Mesendoderm (in vitro differentiated cells): Measurements from ENCODE around the gene MAP9. TPM values are rescaled to one million over a fixed set of nuclear protein-coding genes. Genes with fewer than 3 reads are reported as not detected.

Experiments
- DNase-seq: peaks from one replicate; pipeline ENCODE4 v3.0.0; 2013
- H2AK5ac ChIP-seq: 2 replicates; pipeline ENCODE4 v1.6.1; 2013; ENCODE audit warnings: low read length, inconsistent platforms
- H2BK120ac ChIP-seq: 2 replicates; pipeline ENCODE4 v1.6.1; 2013; ENCODE audit warnings: low read depth, mild to moderate bottlenecking, low read length, moderate library complexity, mixed read lengths
- H2BK15ac ChIP-seq: replicated peaks from 2 replicates; pipeline ENCODE4 v1.6.1; 2013; ENCODE audit warnings: low read depth, mild to moderate bottlenecking, moderate library complexity
- H2BK5ac ChIP-seq: 2 replicates; pipeline ENCODE4 v1.6.1; 2013; ENCODE audit warnings: low read length, inconsistent platforms
- H3K18ac ChIP-seq: 2 replicates; pipeline ENCODE4 v1.6.1; 2013; ENCODE audit warnings: mild to moderate bottlenecking, low read length, mixed read lengths
- H3K23ac ChIP-seq: one replicate; pipeline ENCODE4 v1.6.1; 2013; ENCODE audit warnings: low read length
- H3K27ac ChIP-seq: 2 replicates; pipeline ENCODE4 v1.5.1; 2013; ENCODE audit warnings: low read depth, mild to moderate bottlenecking, inconsistent platforms, low read length, moderate library complexity
- H3K27me3 ChIP-seq: 2 replicates; pipeline ENCODE4 v1.6.1; 2013; ENCODE audit warnings: low read length, control low read depth, mild to moderate bottlenecking, inconsistent platforms; ENCODE audit not compliant: insufficient read depth, poor library complexity
- H3K36me3 ChIP-seq: 2 replicates; pipeline ENCODE4 v1.6.1; 2013; ENCODE audit warnings: low read length, inconsistent platforms; ENCODE audit not compliant: control insufficient read depth, insufficient read depth
- H3K4ac ChIP-seq: one replicate; pipeline ENCODE4 v1.6.1; 2013; ENCODE audit warnings: low read depth, mild to moderate bottlenecking, low read length, moderate library complexity
- H3K4me1 ChIP-seq: 2 replicates; pipeline ENCODE4 v1.6.1; 2013; ENCODE audit warnings: low read depth, low read length, inconsistent platforms; ENCODE audit not compliant: control insufficient read depth
- H3K4me2 ChIP-seq: 2 replicates; pipeline ENCODE4 v1.6.1; 2013; ENCODE audit warnings: low read length
- H3K4me3 ChIP-seq: 2 replicates; pipeline ENCODE4 v1.5.1; 2013; ENCODE audit warnings: mild to moderate bottlenecking, low read length
- H3K56ac ChIP-seq: one replicate; pipeline ENCODE4 v1.6.1; 2013; ENCODE audit warnings: low read length
- H3K79me1 ChIP-seq: 2 replicates; pipeline ENCODE4 v1.6.1; 2013; ENCODE audit warnings: low read length, inconsistent platforms
- H3K79me2 ChIP-seq: 2 replicates; pipeline ENCODE4 v1.6.1; 2013; ENCODE audit warnings: mild to moderate bottlenecking, low read length; ENCODE audit not compliant: control insufficient read depth, insufficient read depth
- H3K9ac ChIP-seq: 2 replicates; pipeline ENCODE4 v1.6.1; 2013; ENCODE audit warnings: low read length, inconsistent platforms
- H4K5ac ChIP-seq: one replicate; pipeline ENCODE4 v1.6.1; 2013; ENCODE audit warnings: low read length
- H4K8ac ChIP-seq: one replicate; pipeline ENCODE4 v1.6.1; 2013; ENCODE audit warnings: low read depth, mild to moderate bottlenecking, control low read depth, low read length, moderate library complexity
- WGBS: extraction: QIAGEN DNeasy Blood & Tissue Kit; methylation state at CpG from one replicate; pipeline ENCODE4 v1.1.7; 2013; ENCODE audit warnings: low lambda C conversion rate, missing lambda C conversion rate; ENCODE audit not compliant: insufficient coverage; ENCODE audit errors: extremely low coverage; 5-methylcytosine and 5-hydroxymethylcytosine counted together
- small RNA-seq: library from polyadenylated mRNA; stranded (forward); fragments of <200 nt; extraction: miRNeasy Mini kit (QIAGEN cat#:217004); gene quantifications from one replicate; pipeline ENCODE3, GENCODE V24; 2013; ENCODE audit not compliant: insufficient read depth

MAP9 gene

DNA sequence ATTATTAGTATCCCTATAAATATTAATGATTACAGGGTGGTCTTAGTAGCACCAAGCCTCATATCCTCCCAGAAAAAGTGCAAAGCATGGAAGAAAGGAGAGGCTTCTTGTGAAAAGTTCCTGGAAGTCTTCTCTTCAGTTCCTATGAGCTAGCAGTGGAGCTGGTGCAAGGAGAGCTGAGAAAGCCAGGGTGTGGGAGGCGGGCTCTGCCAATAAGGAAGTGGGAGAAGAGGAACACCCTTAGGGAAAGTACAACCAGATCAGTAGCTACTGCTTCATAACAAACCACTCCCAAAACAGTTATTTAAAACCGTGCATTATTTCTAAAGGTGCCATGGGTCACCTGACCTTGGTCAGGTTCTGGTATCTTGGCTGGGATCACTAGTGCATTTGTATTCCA lies 72.4 kb downstream of the MAP9 start:
- Histone ChIP-seq H3K79me2 (no peaks in the 10 kb centered on the region), H3K23ac (no peak overlapping the region), H3K9ac (no peak overlapping the region), H3K79me1 (no peaks in the 10 kb centered on the region), H2AK5ac (no peak overlapping the region), H3K4me3 (no peak overlapping the region), H3K36me3 (no peaks in the 10 kb centered on the region), H3K56ac (no peak overlapping the region), H3K4me1 (no peaks in the 10 kb centered on the region), H3K18ac (no peak overlapping the region), H3K27ac (no peak overlapping the region), H2BK120ac (no peak overlapping the region), H4K8ac (no peak overlapping the region), H3K27me3 (no peaks in the 10 kb centered on the region), H4K5ac (no peak overlapping the region), H2BK5ac (no peak overlapping the region), H3K4ac (no peak overlapping the region), H3K4me2 (no peak overlapping the region), H2BK15ac (no peak overlapping the region)
- DNase-seq, result no peak
- no CpG with 5 or more reads among the region's 2 CpGs for WGBS

DNA sequence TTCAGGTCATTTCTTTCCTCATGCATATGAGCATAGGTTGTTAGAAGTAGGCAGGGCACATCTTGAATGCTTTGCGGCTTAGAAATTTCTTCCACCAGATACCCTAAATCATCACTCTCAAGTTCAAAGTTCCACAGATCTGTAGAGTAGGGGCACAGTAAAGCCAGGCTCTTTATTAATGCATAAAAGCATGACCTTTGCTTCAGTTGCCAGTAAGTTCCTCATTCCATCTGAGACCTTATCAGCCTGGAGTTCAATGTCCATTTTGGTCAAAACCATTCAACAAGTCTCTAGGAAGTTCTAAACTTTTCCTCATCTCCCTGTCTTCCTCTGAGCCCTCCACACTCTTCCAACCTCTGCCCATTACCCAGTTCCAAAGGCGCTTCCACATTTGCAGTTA lies 77.7 kb downstream of the MAP9 start:
- H3K4me3 ChIP-seq, result no peak overlapping the region
- H3K56ac ChIP-seq, result no peak overlapping the region
- no peak overlapping the region for H3K4me2 ChIP-seq
- no peaks in the 10 kb centered on the region for H3K79me2 ChIP-seq
- H3K4me1 ChIP-seq, result no peaks in the 10 kb centered on the region
- no peak overlapping the region for H3K23ac ChIP-seq
- no CpG with 5 or more reads among the region's 2 CpGs for WGBS
- no peak overlapping the region for H3K4ac ChIP-seq
- H2BK5ac ChIP-seq, result no peak overlapping the region
- no peak for DNase-seq
- H3K9ac ChIP-seq, result no peak overlapping the region
- no peaks in the 10 kb centered on the region for H3K36me3 ChIP-seq
- no peaks in the 10 kb centered on the region for H3K79me1 ChIP-seq
- H4K5ac ChIP-seq, result no peak overlapping the region
- H2AK5ac ChIP-seq, result no peak overlapping the region
- no peak overlapping the region for H3K18ac ChIP-seq
- no peak overlapping the region for H4K8ac ChIP-seq
- H2BK120ac ChIP-seq, result no peak overlapping the region
- H2BK15ac ChIP-seq, result no peak overlapping the region
- no peaks in the 10 kb centered on the region for H3K27me3 ChIP-seq
- H3K27ac ChIP-seq, result no peak overlapping the region

Small RNA genes lying within 50 kb of the gene (small RNA-seq; reads per million reads assigned to genes)
- not detected for gene AC097467.4
- not detected for gene YWHAEP4
